Mucosa of rectum (tissue), 2 donors: ENCODE measurements around the gene BLCAP.
A peak's percentile ranks its signal among the peaks of the same experiment; 100 is the strongest.

Experiments
- H3K27ac ChIP-seq, 2 donors: one replicate each; pipeline ENCODE4 v1.7.0; 2013; ENCODE audit warnings: inconsistent platforms in 2 of 2, low read depth in 2 of 2, low read length in 2 of 2
- H3K27me3 ChIP-seq, 2 donors: one replicate each; pipeline ENCODE4 v1.7.0; 2013; ENCODE audit warnings: low read length in 2 of 2; ENCODE audit not compliant: control insufficient read depth in 2 of 2, insufficient read depth in 2 of 2
- H3K36me3 ChIP-seq, 2 donors: one replicate each; pipeline ENCODE4 v1.7.0; 2013; ENCODE audit warnings: low read length in 2 of 2; ENCODE audit not compliant: control insufficient read depth in 2 of 2, insufficient read depth in 2 of 2
- H3K4me1 ChIP-seq, 2 donors: one replicate each; pipeline ENCODE4 v1.7.0; 2013; ENCODE audit warnings: low read length in 2 of 2, mild to moderate bottlenecking in 1 of 2; ENCODE audit not compliant: control insufficient read depth in 2 of 2, insufficient read depth in 2 of 2
- H3K4me3 ChIP-seq, 2 donors: one replicate each; pipeline ENCODE4 v1.7.0; 2013; ENCODE audit warnings: low read length in 2 of 2
- H3K9ac ChIP-seq, 2 donors: one replicate each; pipeline ENCODE4 v1.7.0; 2013; ENCODE audit warnings: low read length in 2 of 2, low read depth in 1 of 2, mild to moderate bottlenecking in 1 of 2
- H3K9me3 ChIP-seq, 2 donors: one replicate each; pipeline ENCODE4 v1.7.0; 2013; ENCODE audit warnings: low read length in 2 of 2; ENCODE audit not compliant: control insufficient read depth in 2 of 2
- donor health status: healthy.
- donor health status: Normal muscosa, but diverticular disease.

Gene BLCAP

DNA sequence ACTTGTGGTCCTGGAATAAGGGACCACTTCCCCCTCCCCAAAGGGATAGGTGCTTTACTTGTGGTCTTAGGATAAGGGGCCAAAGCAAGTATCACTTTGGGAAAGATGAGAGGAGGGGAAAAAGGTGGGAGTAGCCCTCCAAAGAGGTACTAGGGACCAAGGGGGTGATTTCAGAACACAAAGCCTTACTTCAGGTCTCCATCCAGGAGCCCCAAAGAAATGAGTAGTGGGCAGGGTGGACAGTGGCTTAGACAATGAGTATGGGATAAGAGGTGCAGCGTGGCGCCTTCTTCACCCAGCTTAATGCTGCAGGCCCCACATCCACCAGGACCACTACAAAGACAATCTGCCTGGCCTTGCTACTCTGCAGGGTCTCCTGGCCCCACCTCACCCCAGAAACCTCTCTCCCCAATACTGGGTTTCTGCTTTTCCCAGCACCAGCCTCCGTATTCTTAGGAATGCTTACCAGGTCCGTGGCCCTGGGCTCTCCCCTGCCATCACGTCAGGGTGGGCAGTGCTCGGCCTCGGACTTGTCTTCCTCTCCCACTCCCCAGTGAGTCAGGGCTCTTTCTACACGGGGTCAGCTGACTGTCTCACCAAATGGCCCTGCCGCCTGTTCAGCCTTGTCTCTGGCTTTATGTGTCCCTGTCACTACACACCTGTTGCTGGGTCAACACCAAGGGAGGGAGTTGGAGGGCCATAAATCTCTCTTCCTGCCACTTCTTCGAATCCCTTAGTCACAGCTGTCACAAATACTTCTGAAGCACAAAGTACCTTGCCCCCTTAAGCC is 3.6 kb downstream of the BLCAP start:
- Histone ChIP-seq H3K4me1 (peaks cover 40 to 50% of the 10 kb centered on the region in 2 donors), H3K4me3 (peak overlapping the region in 1 of 2 donors; percentile 59), H3K27me3 (no peaks in the 10 kb centered on the region), H3K9ac (peak overlapping the region; percentile 14 to 26), H3K36me3 (no peaks in the 10 kb centered on the region), H3K9me3 (no peaks in the 10 kb centered on the region), H3K27ac (peak overlapping the region; percentile 74 to 78)

DNA sequence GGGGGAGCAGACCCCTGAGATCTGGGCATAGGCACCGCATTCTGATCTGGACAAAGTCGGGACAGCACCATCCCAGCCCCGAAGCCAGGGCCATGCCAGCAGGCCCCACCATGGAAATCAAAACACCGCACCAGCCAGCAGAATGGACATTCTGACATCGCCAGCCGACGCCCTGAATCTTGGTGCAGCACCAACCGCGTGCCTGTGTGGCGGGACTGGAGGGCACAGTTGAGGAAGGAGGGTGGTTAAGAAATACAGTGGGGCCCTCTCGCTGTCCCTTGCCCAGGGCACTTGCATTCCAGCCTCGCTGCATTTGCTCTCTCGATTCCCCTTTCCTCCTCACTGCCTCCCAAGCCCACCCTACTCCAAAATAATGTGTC is 4.7 kb downstream of the BLCAP start:
- Histone ChIP-seq H3K27ac (peak overlapping the region in 1 of 2 donors; percentile 56), H3K36me3 (peaks cover 6 to 7% of the 10 kb centered on the region in 2 donors), H3K27me3 (no peaks in the 10 kb centered on the region), H3K9me3 (no peaks in the 10 kb centered on the region), H3K4me3 (no peak overlapping the region), H3K4me1 (peaks cover 34 to 41% of the 10 kb centered on the region in 2 donors), H3K9ac (peak overlapping the region in 1 of 2 donors; percentile 14)

DNA sequence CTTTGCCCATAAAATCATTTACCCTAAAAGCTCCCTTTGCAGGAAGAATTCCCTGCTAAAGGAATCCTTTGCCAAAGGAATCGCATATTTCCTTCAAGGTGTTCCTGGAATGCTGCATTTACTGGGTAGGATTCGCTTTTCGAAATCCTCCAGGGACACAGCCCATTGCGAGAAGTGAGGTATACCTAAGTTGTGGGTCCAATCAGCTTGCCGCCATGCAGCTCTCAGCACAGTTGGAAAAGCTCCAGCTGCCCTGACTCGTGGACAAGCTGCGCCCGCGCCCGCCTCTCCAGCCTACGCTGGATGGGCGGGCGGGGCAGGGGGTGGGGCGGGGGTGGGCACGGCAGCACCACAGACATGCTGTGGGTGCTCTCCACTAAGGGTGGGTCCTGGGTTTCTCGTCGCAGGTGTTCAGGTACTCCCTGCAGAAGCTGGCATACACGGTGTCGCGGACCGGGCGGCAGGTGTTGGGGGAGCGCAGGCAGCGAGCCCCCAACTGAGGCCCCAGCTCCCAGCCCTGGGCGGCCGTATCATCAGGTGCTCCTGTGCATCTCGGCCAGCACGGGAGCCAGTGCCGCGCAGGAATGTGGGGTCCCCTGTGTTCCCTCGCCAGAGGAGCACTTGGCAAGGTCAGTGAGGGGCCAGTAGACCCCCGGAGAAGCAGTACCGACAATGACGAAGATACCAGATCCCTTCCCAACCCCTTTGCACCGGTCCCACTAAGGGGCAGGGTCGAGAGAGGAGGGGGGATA is 5.2 kb downstream of the BLCAP start:
- H3K27me3 ChIP-seq, result no peaks in the 10 kb centered on the region
- no peak overlapping the region for H3K4me3 ChIP-seq
- H3K36me3 ChIP-seq, result peaks cover 10 to 12% of the 10 kb centered on the region in 2 donors
- H3K9me3 ChIP-seq, result no peaks in the 10 kb centered on the region
- peak overlapping the region; percentile 43 to 56 for H3K27ac ChIP-seq
- H3K4me1 ChIP-seq, result peaks cover 39 to 47% of the 10 kb centered on the region in 2 donors
- H3K9ac ChIP-seq, result peak overlapping the region in 1 of 2 donors; percentile 14

DNA sequence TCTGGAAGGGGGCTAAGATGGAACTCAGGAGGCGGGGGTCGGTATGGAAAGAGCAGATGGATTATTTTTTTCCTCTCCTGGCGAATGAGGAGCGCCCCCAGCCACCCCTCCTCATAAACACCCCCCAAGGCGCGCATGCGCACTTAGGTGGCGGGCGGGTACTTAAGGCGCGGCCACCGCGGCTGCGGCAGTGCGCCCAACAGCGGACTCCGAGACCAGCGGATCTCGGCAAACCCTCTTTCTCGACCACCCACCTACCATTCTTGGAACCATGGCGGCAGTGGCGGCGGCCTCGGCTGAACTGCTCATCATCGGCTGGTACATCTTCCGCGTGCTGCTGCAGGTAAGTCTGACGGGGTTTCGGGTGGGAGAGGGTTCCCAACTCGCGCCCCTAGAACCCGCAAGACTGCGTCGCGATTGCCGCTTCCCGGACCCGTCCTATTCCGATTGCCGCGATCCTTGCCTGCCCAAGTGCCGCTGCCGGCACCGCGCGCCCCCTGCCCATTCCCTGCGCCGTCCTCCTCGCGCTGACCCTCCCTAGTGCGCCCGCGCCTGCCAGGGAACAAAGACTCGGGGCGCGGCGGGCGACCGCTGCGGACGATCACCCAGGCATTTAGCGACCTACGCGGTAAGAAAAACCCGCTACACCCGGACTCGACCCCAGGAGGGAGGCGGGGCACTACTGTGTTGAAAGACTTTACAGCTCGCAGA is 6.5 kb downstream of the BLCAP start, which contains the start of gene NNAT:
Gene NNAT, plus strand, starts transcription at position 190 of the 711 bp plus-strand sequence. Its CDS starts 82 bp downstream, at position 272.
- H3K9ac ChIP-seq, result no peak within 1 kb of the TSS
- H3K4me3 ChIP-seq, result no peak within 1 kb of the TSS
- H3K9me3 ChIP-seq, result no peaks in the 10 kb centered on the region
- no peaks in the 10 kb centered on the region for H3K27me3 ChIP-seq
- H3K27ac ChIP-seq, result peak within 1 kb of the TSS; percentile 43 to 44
- peaks cover 40 to 42% of the 10 kb centered on the region in 2 donors for H3K4me1 ChIP-seq
- H3K36me3 ChIP-seq, result peaks cover 13% of the 10 kb centered on the region in 2 donors

DNA sequence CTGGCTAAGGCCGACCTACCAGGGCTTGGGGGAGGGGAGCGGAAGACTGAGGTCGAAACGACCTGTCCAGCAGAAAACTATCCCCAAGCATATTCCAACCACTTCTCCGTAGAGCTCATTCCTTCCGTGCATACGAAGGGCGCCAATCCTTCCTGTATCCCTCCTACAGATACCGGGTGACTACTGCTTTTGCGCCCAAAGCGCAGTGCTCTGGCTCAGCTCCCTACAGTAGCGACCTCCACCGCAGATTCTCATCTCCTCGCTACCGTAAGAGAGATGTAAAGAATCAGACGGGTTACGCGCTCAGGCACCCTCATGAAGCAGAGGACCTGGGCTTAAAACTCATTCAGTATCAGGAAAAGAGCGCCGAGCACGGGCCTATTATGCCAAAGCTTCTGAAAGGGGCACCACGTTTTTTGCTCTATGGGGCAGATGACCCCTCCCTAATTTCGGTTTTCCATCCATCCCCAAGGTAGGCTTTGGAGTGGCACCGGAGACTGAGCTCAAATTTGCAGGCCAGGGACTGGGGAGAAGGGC is 7.2 kb downstream of the BLCAP start:
- Histone ChIP-seq H3K36me3 (peaks cover 14 to 18% of the 10 kb centered on the region in 2 donors), H3K9me3 (no peaks in the 10 kb centered on the region), H3K27me3 (no peaks in the 10 kb centered on the region), H3K4me1 (peaks cover 34 to 39% of the 10 kb centered on the region in 2 donors), H3K27ac (peak overlapping the region in 1 of 2 donors; percentile 44), H3K4me3 (no peak overlapping the region), H3K9ac (no peak overlapping the region)

DNA sequence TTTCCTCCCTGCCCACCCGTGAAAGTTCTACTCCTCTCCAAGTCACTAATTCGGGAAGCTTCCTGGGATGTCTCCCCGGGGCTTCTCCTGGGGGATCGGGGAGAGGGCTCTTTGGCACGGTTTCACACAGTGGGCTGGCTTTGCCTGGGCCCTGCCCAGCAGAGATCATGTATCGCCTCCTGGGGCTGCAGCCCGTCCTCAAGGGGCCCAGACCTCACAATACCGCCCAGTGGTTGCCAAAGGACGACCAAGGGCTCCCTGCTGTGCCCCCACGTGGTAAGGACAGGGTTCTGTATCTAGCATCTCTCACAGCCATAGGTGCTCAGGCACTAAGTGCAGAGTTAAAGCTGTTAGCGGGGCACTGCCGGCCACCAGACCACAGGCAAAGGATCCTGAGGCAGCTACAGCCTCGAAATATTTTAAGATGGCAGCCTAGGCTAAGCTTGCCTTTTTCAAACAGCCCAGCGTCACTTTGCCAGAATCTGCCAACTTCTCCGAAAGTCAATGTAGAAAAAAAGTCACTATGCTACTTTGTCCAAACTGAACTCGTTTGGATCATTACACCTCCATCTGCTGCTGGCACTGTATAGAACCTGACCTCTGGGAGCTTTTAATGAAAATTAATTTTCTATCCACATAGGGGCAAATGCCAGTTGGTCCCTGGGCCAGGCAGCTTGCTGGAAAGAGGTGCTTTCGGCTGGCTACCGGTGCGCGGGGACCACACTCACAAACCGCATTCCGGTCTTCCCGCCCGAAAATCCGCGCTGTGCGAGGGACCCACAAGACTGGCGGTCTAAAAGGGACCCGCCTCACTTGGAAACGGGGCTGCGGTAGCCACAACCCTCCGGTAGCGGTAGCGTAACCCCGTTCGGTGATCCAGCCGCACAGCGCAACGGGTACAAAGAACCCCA is 7.9 kb downstream of the BLCAP start:
- Histone ChIP-seq H3K9me3 (no peaks in the 10 kb centered on the region), H3K4me1 (peaks cover 27 to 32% of the 10 kb centered on the region in 2 donors), H3K27me3 (no peaks in the 10 kb centered on the region), H3K4me3 (no peak overlapping the region), H3K27ac (peak overlapping the region in 1 of 2 donors; percentile 44), H3K36me3 (peaks cover 16 to 18% of the 10 kb centered on the region in 2 donors), H3K9ac (no peak overlapping the region)

DNA sequence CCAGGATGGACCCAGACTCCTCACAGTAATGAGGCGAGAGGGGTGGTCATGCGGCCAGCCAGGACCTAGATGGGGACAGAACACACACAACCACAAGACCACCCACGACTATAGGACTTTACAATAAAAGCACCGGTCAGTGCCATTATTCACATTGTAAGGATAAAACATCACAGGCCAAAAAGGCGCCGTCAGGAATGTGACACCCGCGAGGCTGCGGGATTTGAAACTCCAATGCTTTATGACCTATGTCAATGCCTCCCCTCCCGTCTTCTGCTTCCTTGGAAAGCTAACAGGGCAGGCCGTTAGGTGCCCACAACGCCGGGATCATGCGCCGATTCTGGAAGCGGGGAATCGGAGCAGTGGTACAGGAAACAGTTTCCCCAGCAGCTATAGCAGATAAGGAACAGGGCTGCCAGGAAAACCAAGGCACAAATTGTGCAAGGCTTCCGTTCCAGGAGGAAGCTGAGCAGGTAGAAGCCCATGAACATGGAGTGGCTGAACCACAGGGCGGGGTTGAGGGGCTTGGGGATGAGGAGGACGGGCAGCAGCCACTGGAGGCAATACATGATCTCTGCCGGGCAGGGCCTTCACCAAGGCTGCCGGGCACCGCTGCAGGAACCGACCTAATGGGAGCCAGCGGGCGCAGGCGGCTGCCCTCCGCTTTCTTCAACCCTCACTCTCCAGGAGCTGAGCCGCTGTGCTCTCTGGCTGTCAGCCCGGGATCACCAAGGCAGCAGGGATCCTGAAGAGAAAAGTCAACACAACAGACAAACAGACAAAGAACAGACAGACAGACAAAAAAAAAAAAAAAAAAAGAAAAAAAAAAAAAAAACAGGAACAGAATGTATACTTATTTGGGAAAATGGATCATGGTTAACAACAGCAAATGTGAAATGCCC is 8.8 kb downstream of the BLCAP start:
- no peaks in the 10 kb centered on the region for H3K9me3 ChIP-seq
- no peak overlapping the region for H3K4me3 ChIP-seq
- H3K4me1 ChIP-seq, result peaks cover 18 to 24% of the 10 kb centered on the region in 2 donors
- no peak overlapping the region for H3K9ac ChIP-seq
- H3K36me3 ChIP-seq, result peaks cover 25 to 26% of the 10 kb centered on the region in 2 donors
- no peak overlapping the region for H3K27ac ChIP-seq
- no peaks in the 10 kb centered on the region for H3K27me3 ChIP-seq

DNA sequence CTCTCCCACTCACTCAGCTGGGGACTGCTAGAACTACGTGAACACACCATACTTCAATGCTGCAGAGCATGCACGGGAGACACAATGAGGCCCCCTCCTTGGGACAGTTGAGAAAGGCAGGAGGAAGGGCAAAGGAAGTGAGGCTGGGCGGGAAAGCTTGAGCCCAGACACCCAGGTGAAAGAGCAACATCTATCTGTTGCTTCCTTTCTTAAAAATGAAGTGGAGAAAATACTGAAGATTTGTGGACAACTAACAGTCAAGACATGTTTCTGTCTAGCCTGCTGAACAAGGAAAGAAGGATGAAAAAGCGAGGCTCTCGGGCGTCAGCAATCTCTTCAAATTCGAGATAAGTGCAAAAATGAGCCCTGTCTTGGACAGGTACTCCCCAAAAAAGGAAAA is 9.6 kb downstream of the BLCAP start:
- Histone ChIP-seq H3K27me3 (no peaks in the 10 kb centered on the region), H3K4me3 (no peak overlapping the region), H3K36me3 (peaks cover 26 to 30% of the 10 kb centered on the region in 2 donors), H3K9me3 (no peaks in the 10 kb centered on the region), H3K9ac (no peak overlapping the region), H3K4me1 (peaks cover 14 to 19% of the 10 kb centered on the region in 2 donors), H3K27ac (peak overlapping the region in 1 of 2 donors; percentile 18)
